ENCODE data around the gene WNT7B. TPM values are rescaled to one million over a fixed set of nuclear protein-coding genes. Genes with fewer than 3 reads are reported as not detected.

WNT7B gene
- polyA plus RNA-seq, 1 donor from 2014 or later = not detected

DNA sequence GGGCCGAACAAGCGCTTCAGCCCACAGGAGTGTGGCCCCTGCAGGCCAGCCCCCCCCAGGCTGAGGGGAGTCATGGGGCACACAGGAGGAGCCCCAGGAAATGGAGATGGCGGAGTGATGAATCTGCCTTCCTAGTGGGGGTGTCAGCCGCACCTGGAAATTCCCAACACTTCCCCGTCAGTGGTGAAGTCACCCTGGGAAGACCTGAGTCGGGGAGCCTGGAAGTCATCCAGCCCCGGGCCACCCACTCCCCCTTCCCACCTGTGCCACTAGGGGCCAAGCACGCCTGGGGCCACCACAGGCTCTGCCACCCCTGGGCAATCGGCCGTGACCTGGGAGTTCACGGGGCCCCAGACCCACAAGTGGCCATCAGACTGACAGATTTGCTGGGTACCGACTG lies 12.6 kb downstream of the WNT7B start:
- no peak overlapping the region for H3K27ac Mint-ChIP-seq
- no peaks in the 10 kb centered on the region for H3K36me3 Mint-ChIP-seq
- no peak overlapping the region for H3K4me3 Mint-ChIP-seq
- H3K27me3 Mint-ChIP-seq = peaks cover 27% of the 10 kb centered on the region
- H3K9me3 Mint-ChIP-seq = no peaks in the 10 kb centered on the region
- no peaks in the 10 kb centered on the region for H3K4me1 Mint-ChIP-seq

DNA sequence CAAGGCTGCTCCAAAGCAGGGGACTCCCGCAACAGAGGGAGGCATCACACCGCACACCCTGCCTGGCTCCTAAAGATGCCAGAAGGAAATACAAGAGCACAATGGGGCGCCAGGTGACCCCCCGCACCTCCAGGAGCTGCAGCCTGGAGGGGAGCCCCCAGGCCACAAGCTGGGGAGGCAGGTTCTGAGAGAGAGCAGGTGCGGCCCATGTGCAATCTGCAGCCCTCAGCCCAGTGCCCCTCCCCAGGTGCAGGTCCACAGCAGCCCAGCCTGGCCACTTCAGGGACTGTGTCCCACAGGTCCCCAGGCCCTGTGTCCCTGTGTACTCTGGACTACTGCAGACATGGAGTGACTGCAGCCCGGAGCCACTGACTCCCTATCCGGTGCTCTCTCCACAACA lies 13.1 kb downstream of the WNT7B start:
- Mint-ChIP-seq H3K9me3 (no peaks in the 10 kb centered on the region), H3K4me1 (no peaks in the 10 kb centered on the region), H3K27ac (no peak overlapping the region), H3K4me3 (no peak overlapping the region), H3K36me3 (no peaks in the 10 kb centered on the region), H3K27me3 (peaks cover 25% of the 10 kb centered on the region)

DNA sequence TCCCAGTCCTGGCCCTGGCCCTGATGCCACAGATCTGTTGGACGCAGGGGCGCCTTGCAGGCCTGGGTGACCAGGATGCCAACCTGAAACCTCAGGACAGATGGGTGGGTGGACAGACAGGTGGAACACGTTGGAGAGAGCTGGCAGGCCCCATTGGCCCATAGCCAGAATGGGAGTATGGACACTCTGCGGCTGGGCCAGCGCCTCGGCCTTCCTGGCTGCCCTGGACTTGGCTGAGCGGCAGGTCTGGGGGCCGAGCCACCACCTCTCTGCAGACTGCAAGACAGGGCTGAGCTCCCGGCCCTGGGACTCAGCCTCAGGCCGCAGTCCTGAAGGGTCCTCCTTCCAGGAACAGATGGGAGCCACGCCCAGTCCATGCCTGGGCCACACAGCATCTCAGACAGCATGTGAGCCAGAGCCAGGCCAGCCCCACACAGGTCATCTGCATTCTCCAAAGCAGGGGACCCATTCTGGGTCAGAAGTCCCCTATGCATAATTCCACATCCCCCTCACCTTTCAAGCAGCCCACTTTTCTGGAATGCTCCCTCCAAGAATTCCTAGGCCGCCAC lies 14.1 kb downstream of the WNT7B start:
- Mint-ChIP-seq H3K4me1 (no peaks in the 10 kb centered on the region), H3K27ac (no peak overlapping the region), H3K9me3 (no peaks in the 10 kb centered on the region), H3K27me3 (peaks cover 16% of the 10 kb centered on the region), H3K4me3 (no peak overlapping the region), H3K36me3 (no peaks in the 10 kb centered on the region)

DNA sequence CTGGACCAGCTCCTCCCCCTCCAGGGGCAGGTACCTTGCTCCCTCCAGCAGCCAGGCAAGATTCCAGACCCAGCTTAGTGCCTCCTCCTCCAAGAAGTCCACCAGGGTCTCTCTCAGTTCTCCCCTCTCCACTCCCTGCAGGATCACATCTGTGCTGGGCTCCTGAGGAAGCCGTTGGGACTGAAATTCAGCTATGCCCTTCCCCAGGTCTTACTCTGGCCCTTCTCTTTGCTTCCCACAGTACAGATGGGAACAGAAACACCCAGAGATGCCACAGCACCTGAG lies 14.6 kb downstream of the WNT7B start:
- H3K36me3 Mint-ChIP-seq = no peaks in the 10 kb centered on the region
- no peaks in the 10 kb centered on the region for H3K4me1 Mint-ChIP-seq
- H3K27me3 Mint-ChIP-seq = peaks cover 16% of the 10 kb centered on the region
- H3K4me3 Mint-ChIP-seq = no peak overlapping the region
- H3K9me3 Mint-ChIP-seq = no peaks in the 10 kb centered on the region
- no peak overlapping the region for H3K27ac Mint-ChIP-seq

DNA sequence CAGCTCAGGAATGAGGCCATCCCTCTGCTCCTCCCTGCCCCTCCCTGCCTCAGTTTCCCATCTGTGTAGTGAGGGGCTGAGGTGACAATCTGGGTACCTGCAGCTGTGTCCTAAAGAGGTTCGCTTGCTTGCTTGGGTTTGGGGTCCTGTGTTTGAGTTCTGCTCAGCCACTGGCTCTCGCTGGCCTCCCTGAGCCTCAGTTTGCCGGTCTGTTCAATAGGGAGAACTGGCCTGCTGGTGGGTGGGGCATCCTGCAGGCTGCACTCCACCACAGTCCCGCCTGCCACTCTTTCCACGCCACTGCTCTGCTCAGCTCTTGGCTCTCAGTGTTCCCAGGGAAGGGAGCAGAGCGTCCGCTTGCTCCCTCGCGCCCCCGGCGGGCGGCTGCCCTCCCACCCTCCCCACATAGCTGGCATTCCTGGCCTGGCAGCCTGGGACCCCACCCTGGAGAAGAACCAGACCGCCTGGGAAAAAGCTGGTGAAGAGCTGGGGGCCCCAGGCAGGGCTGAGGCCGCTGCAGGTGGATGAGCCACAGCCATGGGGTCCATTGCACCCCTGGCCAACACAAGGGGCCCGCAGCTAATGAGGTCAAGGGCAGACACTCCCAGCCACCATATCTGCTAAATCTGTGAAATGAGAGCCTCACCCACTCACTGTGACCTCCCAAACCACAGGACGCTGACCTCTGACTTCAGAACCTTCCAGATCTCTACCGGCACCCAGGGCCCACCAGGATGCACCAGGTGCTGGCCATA lies 15.1 kb downstream of the WNT7B start:
- Mint-ChIP-seq H3K9me3 (no peaks in the 10 kb centered on the region), H3K4me3 (no peak overlapping the region), H3K4me1 (no peaks in the 10 kb centered on the region), H3K36me3 (no peaks in the 10 kb centered on the region), H3K27me3 (peaks cover 18% of the 10 kb centered on the region), H3K27ac (peak overlapping the region in 1 of 3 donors; percentile 80)

DNA sequence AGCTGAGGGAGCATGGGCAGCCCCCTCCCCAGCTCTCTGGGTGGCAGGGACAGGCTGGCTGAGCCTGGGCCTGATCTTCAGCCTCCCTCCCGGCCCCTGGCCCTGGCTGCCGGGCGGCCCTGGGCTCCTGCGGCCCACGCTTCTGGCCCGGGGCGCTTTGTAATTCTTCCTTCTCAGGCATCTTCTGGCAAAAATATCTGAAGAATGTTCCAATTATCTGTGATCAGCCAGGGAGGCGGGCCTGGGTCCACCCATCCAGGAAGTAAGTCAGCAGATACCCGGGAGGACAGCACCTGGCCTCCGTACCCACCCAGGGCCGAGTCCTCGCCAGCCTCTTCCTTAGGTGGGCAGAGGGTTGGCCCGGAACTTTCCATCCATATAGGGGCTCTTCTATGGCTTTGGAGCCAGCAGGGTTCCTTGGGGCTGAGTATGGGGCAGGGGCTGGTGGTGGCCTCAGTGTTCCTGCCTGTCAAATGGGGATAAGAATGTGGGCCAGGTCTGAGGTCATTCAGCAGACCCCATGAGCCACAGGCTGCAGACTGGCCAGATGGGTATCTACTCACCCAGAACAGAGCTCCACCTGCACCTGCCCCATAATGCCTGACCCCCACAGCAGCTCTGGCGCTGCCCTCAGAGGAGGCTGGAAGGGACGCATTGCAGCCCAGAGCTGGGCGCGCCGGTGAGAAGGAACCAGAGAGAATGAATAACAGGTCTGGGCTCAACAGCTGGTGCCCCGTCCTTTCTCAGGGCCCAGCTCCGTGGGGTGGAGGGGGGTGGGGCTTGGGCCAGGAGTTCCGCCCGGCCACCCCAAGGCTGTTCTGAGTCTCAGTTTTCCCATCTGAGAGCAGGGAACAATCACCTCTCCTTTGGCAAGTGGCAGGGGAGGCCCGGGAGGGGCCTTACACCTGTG lies 16.2 kb downstream of the WNT7B start:
- Mint-ChIP-seq H3K27ac (no peak overlapping the region), H3K36me3 (no peaks in the 10 kb centered on the region), H3K27me3 (peaks cover 21% of the 10 kb centered on the region), H3K9me3 (no peaks in the 10 kb centered on the region), H3K4me3 (no peak overlapping the region), H3K4me1 (no peaks in the 10 kb centered on the region)

DNA sequence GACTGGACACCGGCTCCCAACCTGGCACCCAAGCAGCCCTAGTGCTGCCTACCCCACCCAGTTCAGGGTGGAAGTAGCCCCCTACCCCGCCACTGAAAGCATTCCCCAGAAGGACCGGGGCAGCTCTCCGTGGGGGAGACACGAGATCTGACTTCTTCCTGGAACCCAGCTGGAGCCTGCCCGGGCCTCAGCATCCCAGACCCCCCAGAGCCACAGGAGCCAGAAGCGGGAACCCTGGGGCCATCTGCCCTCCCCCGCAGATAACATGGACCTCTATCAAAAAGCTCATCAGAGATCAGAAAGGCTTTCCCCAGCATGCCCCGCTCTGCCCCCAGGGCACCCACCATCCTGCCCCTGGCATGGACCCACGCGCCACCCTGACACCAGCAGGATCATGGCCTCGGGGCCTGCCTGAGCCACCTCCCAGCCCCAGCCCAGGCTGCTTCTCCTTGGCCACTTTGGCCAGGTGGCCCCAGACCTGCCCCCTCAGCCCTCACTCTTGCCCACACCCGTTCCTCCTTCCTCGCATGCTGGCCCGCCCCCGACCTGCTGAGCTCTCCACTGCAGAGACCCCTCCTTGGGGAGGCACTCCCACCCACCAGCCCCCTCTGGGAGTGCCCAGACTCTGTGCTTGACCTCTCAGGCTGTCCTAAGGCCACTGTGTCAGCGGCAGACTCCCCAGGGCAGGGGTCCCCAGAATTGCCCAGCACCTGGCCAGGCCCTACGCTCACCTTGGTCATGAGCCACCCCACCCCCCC lies 17.1 kb downstream of the WNT7B start:
- Mint-ChIP-seq H3K4me3 (no peak overlapping the region), H3K9me3 (no peaks in the 10 kb centered on the region), H3K27ac (no peak overlapping the region), H3K27me3 (peaks cover 17% of the 10 kb centered on the region), H3K4me1 (no peaks in the 10 kb centered on the region), H3K36me3 (no peaks in the 10 kb centered on the region)

DNA sequence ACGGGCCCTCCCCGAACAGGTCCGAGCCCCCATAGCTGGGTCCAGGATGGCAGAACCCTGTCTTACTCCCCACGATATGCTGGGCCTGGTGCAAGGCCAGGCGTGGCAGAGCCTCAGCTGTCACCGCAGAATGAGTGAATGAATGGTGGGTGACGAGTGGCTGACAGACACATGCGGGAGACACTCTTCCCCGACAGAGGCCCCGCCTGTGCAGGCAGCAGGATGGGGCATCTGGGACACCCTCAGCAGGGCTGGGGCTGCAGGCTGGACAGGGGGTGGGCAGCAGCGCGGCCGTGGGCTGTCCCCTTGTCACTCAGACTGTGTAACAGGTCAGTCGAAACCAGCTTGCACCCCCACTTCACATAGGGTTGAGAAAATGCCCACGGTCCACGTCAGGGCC lies 18.0 kb downstream of the WNT7B start:
- H3K36me3 Mint-ChIP-seq = no peaks in the 10 kb centered on the region
- H3K27me3 Mint-ChIP-seq = peaks cover 16% of the 10 kb centered on the region
- H3K27ac Mint-ChIP-seq = no peak overlapping the region
- H3K4me1 Mint-ChIP-seq = no peaks in the 10 kb centered on the region
- no peak overlapping the region for H3K4me3 Mint-ChIP-seq
- no peaks in the 10 kb centered on the region for H3K9me3 Mint-ChIP-seq

DNA sequence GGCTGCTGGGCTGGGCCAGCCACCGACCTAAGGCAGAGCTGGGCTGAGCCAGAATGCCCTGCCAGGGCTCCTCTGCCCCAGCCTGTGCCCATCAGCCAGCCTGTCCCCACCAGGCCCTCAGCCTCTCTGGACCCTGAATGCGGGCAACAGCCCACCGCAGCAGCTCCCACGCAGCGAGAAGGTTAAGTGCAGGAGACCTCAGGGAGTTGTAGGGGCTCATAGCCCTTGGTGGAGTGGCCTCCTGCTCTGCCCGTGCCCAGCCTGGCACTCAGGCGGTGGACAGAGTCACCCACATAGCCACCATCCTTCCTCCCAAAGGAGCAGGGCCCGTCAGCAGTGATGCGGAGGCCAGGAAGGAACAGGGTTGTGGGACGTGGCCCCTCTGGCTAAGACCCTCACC lies 19.1 kb downstream of the WNT7B start:
- H3K27me3 Mint-ChIP-seq = peaks cover 22% of the 10 kb centered on the region
- H3K9me3 Mint-ChIP-seq = no peaks in the 10 kb centered on the region
- no peak overlapping the region for H3K27ac Mint-ChIP-seq
- no peaks in the 10 kb centered on the region for H3K36me3 Mint-ChIP-seq
- no peaks in the 10 kb centered on the region for H3K4me1 Mint-ChIP-seq
- no peak overlapping the region for H3K4me3 Mint-ChIP-seq

DNA sequence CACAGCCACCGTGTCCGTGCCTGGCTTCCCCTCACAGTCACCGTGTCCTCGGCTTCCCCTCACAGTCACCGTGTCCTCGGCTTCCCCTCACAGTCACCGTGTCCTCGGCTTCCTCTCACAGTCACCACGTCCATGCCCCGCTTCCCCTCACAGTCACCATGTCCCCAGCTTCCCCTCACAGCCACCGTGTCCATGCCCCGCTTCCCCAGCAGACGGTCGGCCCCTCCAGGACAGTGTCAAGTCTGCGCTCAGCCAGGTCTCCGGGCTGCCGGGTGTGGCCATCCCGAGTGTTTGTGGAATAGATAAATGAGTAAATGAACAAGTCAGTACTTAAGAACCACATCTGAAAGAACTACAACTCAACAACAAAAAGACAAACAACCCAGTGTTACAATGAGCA lies 23.8 kb downstream of the WNT7B start:
- H3K4me3 Mint-ChIP-seq = peak overlapping the region in 1 of 4 donors; percentile 70
- peaks cover 22% of the 10 kb centered on the region for H3K27me3 Mint-ChIP-seq
- H3K4me1 Mint-ChIP-seq = peaks cover 0 to 5% (median 3%) of the 10 kb centered on the region in 3 donors
- no peaks in the 10 kb centered on the region for H3K9me3 Mint-ChIP-seq
- no peaks in the 10 kb centered on the region for H3K36me3 Mint-ChIP-seq
- no peak overlapping the region for H3K27ac Mint-ChIP-seq

DNA sequence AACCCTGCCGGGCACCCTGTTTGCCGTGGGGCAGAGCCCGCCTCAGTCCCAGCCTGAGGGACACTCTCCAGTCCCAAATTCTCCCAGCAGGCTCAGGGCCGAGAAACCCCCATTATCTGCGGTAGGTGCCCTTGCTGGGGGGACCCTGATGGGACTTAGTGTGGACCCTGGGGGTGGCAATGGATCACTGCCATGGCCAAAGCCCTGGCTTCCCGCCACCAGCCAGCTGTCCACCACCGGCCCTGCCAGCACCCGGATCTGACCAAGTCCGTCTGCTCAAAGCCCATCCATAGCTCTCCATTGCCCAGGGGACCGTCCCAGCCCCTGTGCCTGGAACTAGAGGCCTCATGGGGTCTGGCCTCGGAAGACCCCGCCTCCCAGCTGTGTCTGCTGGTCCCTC lies 24.4 kb downstream of the WNT7B start:
- no peak overlapping the region for H3K27ac Mint-ChIP-seq
- no peaks in the 10 kb centered on the region for H3K9me3 Mint-ChIP-seq
- no peak overlapping the region for H3K4me3 Mint-ChIP-seq
- H3K4me1 Mint-ChIP-seq = peaks cover 3 to 6% (median 5%) of the 10 kb centered on the region in 3 donors
- H3K27me3 Mint-ChIP-seq = peaks cover 24% of the 10 kb centered on the region
- no peaks in the 10 kb centered on the region for H3K36me3 Mint-ChIP-seq

DNA sequence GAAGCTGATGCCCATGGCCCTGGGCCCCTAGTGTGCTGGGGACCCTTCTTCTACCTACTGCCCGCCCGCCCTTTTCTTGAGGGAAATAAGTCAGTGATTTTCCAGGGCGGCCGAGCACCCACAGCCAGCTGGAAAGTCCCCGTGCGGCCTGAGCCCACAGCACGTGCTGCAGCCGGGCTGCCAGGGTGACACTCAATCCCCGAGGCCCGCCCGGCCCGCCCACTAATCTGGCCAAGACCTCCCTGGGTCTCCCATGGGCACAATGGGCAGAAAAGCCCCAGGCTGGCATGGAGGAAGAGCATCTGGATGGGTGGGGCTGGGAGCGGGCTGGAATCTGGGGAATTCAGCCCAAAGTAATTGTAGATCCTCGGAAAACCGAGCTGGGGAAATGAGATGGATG lies 24.8 kb downstream of the WNT7B start:
- no peak overlapping the region for H3K27ac Mint-ChIP-seq
- H3K9me3 Mint-ChIP-seq = no peaks in the 10 kb centered on the region
- H3K27me3 Mint-ChIP-seq = peaks cover 26% of the 10 kb centered on the region
- H3K4me1 Mint-ChIP-seq = peaks cover 7 to 10% (median 9%) of the 10 kb centered on the region in 3 donors
- H3K4me3 Mint-ChIP-seq = no peak overlapping the region
- H3K36me3 Mint-ChIP-seq = no peaks in the 10 kb centered on the region

DNA sequence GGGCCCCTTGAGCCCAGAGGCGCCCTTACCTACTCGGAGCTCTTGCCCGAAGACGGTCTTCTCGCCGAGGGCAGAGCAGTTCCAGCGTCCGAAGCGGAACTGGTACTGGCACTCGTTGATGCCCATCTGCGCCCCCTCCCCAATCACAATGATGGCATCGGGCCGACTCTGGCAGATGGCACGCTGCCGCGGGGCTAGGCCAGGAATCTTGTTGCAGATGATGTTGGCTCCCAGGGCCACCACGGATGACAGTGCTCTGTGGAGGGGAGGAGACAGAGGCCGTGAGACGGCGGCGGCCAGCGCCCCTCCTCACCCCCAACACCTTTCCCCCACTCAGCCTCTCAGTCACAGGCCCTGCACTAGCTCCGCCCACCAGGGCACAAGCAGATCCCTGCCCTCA lies 27.1 kb downstream of the WNT7B start:
- Mint-ChIP-seq H3K27ac (no peak overlapping the region), H3K9me3 (no peaks in the 10 kb centered on the region), H3K4me1 (peaks cover 10 to 13% (median 11%) of the 10 kb centered on the region in 3 donors), H3K4me3 (no peak overlapping the region), H3K36me3 (no peaks in the 10 kb centered on the region), H3K27me3 (peaks cover 23% of the 10 kb centered on the region)

DNA sequence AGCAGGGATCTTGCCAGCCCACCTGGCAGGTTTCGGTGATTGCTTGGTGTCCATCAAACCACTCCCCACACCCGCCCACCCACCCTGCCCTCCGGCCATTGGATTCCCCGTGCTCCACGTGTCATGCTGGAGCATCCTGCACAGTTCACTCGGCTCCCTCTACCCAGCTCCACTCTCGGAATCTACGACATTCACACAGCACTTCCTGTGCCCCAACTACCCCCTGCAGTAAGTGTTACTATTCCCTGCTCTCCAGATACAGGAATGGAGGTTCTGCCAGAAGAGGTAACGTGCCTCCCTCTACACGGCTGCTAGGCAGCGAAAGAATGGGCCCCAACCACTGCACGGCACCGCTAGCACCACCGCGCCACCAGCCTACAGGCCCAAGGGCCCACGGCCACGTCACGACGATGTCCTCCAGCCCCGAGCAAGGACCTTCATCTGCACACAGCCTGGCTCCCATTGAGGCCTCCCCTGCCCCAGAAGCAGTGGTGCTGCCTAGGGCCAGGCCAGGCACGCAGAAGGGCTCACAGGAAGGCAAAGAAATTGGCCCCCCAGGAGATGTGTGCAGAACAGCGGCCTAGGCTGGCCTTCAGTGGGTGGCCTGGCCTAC lies 27.6 kb downstream of the WNT7B start:
- Mint-ChIP-seq H3K27me3 (peaks cover 20% of the 10 kb centered on the region), H3K27ac (no peak overlapping the region), H3K4me1 (peaks cover 10 to 13% (median 11%) of the 10 kb centered on the region in 3 donors), H3K4me3 (peak overlapping the region in 2 of 4 donors; percentile 53 to 82), H3K36me3 (no peaks in the 10 kb centered on the region), H3K9me3 (no peaks in the 10 kb centered on the region)

All from IgD-negative memory B cell (primary cell).